C1 segment of cervical spinal cord (tissue), 14 donors: ENCODE data around the gene MAML2.
A peak's percentile ranks its signal among the peaks of the same experiment; 100 is the strongest.

Source experiments
- DNase-seq, 14 donors: peaks; one replicate each; lab custom pipeline; 2025; lab: John Stamatoyannopoulos, UW

The MAML2 gene

DNA sequence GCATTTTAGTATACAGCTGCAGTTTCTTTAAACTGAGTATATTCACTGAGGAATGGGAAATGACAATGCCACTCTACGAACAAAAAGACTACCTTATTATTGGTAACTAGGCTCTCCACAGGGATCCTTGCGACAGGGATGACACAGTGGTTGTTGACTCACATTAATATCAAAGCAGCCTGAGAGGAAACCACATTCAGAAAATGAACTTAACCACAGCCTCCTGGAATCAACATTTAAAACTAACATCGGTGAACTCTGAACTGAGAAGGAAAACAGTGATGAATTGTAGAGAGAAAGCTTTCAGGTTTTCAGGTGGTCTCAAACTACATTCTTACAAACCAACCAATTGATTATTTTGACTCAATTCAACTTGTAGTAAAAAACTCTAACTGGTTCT, 328.8 kb downstream of the MAML2 start:
- no peak for DNase-seq

DNA sequence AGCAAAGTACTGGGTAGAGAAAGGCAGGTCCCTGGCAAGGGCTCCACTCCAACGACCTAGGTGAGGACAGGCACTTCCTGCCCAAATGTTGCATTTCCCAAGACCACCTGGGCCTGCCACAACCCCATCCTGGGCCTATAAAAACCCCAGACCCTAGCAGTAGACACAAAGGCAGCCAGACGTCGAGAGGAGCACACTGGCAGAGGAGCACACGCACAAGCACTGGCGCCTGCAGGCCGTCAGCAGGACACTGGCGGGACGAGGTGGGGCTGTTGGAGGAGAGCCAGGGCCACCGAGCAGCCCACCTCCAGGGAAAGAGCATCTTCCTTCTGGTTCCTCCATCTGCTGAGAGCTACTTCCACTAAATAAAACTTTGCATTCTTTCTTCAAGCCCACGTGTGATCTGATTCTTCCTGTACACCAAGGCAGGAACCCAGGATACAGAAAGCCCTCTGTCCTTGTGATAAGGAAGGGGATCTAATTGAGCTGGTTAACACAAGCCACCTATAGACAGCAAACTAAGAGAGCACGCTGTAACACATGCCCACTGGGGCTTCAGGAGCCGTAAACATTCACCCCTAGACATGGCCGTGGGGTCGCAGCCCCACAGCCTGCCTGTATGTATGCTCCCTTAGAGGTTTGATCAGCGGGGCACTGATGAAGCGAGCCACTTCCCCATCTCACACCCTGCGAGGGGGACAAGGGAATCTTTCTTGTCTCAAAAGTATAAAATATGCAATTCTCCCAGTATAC, 329.4 kb downstream of the MAML2 start:
- peak in 3 of 14 donors; percentile 3 to 35 (median 20) for DNase-seq

DNA sequence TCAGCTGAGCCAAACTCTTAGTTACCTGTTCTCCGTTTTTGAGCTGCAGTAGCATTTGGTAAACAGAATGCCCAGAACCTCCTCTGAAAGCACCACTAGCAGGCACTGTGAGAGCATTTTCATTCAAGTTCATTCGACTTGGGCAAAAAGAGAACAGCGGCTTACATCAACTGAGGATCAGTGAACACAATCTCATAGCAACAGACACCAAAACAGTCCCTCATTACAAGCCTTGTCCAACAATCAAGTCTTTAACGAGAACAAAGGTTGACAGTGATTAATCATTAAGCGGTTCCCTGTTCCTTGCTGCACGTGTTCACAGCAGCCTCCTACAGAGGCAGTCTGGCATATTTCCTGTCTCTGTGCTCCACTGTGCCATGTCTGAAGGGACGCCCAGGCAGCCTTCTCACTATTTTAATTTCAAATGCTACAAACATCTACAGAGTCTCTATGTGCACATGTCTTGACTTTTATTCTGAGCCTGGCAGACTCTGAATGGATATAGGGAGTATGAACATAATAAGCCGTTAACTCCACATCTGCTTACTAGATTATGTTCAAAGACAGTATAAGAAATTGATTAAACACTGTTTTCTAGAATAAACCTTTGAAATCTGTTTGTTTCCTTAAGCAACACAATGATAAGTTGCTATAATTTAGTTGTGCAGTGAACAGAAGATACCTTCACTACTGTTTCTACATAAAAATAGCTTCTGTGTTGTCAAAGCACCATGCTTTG, 330.7 kb downstream of the MAML2 start:
- peak in 11 of 14 donors; percentile 46 to 84 (median 64) for DNase-seq

DNA sequence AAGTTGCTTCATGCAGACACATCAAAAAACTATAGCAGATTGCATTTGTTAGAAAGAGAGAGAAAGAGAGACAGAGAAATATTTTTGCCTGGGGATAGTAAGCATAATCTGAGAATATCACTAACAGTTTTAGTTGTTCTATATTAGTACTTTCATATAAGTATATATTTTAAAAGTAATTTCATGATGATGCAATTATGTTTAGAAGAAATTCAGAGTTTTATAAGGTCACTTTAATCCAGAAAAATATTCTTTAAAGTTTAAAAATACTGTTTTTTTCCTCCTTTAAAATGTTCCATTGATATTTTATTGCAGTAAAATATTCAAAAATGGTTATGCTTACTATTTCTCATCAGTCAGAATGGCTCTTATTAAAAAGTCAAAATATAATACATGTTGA, 332.3 kb downstream of the MAML2 start:
- DNase-seq: no peak

DNA sequence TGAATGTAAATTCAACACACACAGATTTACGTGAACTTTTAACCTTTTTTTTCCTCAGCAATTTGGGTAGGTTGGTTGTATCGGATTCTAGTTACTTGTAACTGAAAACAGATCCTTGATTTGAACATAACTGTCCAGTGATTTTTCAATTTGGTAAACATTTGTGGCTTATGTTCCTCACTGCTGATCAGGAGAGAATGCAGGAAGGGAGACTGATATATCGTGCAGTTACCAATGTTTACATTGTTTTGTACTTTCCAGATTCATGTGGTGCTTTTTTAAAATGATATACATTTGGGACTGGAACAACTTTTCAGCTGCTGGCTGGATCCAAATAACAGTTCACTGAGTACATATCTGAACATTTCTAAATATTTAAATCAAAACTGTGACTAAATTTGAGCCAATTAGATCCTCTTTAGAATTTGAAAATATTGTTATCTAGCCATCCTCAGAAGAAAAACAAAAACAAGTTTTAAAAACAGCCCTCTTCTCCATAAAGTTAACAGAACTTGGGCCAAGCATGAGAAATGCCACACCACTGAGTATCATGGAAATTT, 334.8 kb downstream of the MAML2 start:
- no peak for DNase-seq

DNA sequence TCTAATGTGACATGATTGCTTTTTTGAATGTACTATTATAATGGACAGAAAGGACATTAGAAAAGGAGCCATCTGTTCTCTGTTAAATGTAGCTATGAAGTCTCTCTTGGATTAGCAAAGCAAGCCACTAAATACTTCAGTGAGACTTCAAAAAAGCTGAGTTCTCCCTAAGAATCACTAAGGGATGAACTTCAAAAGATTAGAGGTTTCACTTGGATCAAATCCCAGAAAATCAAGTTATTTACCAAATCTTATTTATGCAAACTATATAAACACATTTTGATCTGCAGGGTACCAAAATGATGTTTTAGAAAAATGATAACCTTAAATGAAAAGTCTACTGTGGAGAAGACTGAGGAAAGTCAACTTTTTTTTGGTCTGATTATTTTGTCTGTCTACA, 337.0 kb downstream of the MAML2 start:
- DNase-seq: no peak

DNA sequence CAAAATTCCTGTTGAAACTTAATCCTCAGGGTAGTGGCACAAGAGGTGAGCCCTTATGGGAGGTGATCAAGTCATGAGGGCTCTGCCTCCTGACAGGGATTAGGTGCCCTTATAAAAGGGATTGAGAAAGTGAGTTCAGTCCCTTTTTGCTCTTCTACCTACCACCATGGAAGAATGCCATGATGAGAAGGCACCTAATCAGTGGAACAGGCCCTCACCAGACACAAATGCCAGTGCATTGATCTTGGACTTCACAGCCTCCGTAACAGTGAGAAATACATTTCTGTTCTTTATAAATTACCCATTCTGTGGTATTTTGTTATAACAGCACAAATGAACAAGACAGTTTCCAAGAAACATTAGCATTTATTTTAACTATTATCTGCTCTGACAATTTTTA, 338.1 kb downstream of the MAML2 start:
- no peak for DNase-seq

DNA sequence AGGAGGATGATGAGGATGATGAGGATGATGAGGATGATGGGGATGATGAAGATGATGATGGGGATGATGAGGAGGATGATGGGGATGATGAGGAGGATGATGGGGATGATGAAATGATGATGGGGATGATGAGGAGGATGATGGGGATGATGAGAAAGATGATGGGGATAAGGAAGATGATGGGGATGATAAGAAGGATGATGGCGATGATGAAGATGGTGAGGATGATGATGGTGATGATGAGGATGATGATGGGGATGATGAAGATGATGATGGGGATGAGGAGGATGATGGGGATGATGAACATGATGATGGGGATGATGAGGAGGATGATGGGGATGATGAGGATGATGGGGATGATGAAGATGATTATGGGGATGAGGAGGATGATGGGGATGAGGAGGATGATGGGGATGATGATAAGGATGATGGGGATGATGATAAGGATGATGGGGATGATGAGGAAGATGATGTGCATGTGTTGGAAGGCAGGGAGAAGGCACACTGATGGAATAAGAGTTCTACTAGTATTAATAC, 340.2 kb downstream of the MAML2 start:
- no peak for DNase-seq

DNA sequence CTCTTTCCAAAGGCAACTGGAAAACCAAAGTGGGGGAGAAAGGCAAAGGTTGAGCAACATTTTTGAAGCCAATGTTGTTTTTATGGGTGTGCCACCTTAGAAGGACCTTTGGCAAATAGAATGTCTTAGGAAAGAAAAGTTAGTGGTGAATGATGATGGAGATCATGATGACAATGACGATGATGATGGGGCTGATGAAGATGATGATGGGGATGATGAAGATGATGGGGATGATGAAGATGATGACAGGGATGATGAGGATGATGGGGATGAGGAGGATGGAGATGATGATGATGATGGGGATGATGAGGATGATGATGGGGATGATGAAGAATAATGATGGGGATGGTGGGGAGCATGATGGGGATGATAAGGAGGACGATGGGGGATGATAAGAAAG, 340.7 kb downstream of the MAML2 start:
- DNase-seq: no peak

DNA sequence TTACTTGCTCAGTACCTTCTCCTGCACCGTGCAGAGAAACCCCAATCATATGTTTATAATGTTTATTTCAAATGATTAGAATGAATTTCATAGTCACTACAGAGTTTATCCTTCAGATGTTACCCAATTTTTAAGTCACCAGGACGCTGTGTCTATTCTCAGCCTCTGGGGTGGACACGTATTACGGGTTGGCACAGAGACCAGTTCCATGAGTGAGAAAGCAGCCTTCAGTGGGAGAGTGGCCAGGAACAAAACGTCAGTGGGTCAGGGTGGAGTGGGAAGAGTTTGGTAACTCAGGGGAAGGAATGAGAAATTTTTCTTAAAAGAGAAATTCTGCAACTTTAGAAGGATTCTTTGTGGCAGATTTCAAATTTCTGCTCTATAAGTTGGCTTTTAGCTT, 342.0 kb downstream of the MAML2 start:
- DNase-seq: peak in 8 of 14 donors; percentile 4 to 46 (median 30)

DNA sequence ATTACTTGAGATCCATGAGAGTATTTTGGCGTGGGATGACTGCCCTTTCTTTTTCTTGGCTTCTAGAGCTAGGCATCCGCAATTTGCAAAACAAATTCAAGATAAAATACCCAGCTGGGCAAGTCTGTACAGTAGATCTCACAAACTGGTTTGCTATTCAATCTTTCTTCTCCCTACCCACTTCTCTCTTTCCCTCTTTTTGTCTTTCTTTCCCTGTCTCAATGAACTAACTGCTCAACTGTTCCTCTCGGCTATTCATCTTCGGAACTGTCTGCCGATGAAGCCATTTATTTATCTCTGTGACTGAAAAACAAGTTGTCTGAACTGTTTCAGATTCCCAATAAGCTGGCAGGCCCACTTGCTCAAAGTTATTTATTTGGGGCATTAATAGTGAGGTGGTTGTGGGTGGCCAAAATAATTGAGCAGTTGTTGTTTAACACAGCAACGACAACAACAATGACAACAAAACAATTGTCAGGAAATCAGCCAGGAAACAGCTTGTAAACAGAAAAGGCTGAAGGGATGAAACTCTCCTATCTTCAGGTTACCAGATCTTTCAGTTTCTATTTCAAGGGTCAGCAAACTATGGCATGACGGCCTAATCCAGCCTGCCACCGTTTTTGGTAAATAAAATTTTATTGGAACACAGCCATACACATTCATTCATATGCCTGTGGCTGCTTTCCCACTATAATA, 343.1 kb downstream of the MAML2 start:
- no peak for DNase-seq

DNA sequence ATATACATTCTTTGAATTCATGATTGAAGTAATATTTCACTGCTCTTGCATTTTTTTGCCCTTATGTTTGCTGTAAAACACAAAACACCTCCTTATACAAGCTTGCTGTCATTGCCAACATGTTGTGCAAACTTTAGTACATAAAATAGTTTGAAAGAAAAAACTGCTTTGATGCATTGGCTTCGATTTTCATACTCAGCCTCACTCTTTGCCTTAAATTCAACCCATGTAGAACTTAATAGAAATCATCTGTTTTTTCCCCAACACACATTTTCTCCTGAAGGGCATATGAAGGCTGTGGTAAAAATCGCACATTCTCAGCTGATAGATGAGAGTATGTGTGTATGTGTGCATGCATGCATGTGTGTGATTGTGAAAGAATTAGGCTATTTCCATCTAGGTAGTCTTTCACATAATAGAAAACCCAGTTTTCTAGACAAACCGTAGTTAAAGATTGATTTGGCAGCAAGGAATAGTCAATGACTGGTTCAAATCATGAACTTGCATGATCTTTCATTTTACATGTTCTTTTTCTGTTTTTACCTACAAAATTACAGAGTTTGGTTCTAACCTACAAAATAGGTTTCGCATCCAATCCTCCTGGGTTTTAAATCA, 346.3 kb downstream of the MAML2 start:
- no peak for DNase-seq

DNA sequence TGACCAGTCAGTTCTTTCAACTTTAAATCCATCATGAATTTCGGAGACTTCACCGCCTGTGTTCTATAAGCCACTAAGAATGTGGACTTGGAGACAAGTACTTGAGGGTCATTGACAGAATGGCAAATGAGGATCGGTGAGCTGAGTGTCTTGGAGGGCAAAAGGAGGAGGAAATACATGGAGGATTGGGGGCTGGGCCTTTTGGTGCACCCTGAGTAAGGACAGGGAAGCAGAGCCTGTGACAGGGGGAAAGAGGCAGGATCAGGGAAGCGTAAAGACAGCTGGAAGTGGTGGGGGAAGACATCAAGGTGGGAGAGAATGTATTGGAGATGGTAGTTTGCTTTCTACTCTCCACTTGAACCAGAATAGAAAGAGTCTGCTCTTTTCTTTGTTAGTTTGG, 348.7 kb downstream of the MAML2 start:
- no peak for DNase-seq

DNA sequence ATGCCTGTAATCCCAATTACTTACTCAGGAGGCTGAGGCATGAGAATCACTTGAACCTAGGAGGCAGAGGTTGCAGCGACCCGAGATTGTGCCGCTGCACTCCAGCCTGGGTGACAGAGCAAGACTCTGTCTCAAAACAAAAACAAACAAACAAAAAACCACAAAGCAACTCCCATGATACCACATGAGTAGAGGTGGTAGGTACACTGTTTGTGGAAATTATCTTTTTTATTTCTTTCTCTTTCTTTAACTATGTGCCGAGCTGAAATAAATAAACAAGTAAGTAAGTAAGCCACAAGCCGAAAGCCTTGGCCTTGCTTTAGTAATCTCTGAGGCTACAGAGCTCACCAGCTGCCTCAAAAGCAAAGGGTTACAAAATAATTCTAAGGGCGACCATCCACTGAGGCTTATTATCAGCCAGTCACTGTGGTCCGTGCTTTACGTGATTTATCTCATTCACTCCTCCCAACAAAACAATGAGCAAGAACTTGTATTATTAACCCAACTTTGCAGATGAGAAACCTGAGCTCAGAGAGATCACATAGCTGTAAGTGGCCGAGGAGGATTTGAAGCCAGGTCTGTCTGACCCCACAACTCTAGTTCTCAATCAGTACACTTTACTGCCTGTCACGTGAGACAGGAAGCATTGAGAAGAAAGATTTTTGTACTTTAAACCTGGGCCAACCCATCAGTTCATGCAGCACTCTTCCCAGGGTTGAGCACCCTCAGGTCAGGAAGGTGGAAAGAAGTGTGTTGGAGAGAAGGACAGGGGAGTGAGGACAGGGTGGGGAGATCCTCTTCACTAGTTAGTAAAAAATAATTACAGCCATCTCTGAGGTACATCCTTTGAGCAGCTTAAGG, 349.3 kb downstream of the MAML2 start:
- no peak for DNase-seq

DNA sequence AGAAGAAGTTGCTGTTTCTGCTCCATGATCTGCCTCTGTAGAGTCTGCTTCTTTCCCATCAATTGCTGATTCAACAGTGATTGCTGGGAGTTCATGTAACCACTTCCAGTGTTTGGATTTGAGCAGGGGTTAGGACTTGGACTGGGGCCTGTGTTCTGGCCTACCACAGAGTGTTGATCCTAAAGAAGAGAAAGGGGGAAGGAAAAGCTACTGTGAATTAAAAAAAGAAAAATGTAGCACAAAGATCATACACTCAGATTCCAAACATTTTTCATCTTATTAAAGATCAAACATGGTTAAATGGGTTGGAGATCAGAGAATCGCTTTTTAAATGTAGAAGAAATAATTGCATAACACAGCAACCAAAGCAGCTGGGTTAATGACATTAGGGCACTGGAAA, 351.4 kb downstream of the MAML2 start:
- DNase-seq: no peak

DNA sequence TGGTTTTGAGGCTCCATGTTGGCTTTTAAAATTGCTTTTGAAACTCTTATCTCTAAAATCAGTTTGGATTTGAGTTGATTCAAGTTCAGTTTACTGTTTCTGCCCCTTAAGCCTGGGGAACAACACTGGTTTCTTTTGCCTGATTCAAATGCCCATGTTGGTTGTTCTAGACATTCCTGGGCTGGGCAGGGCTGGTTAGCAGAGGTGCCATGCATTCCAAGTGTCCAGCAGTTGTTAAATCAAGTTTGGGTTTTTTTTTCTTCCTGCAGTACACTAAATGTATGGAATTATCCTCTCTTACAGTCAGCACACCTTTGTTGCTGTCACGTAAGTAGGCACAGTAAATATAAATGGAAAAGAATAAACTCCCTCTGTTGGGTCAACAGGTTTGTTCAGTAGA, 351.9 kb downstream of the MAML2 start:
- no peak for DNase-seq

DNA sequence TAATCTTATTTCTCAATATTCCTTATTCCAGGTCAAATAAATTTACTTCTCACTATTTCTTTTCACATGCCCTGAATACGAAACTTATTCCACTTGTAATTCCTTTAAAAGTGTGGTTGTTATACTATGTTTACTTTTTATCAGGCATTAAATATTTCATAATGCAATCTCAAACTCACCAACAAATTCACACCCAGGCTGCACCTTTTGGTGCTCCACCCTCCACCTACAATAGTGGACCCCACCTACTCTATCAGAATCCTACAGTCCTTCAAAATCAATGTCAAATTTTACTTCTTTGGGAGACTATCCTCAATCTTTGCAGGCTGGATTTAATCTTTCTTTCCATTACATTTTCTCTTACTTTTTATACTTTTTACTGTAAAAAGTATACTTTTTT, 353.2 kb downstream of the MAML2 start:
- DNase-seq: no peak

DNA sequence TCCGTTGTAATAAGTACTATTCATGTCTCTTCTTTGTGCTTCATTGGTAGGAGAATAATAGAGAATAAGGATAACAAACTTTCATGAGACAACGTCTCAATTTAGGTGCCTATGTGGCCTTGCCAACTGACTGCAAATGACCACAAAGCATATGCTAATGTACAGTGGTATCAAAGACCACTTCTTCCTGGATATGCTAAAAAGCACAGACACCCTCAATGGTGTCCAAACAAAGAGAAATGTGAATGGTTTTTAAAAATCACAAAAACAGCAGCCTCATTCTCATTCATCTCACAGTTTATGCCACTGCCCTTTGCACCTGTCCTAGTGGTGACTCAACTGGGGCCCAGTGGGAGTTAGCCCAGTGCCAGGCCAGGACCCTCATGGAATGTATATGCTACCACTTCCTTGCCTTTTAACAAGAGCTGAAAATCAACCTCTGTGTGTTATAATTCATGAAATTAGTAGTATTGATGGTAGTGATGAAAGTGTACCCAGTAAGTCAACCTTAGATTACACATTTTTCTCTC, 353.9 kb downstream of the MAML2 start:
- DNase-seq: no peak

DNA sequence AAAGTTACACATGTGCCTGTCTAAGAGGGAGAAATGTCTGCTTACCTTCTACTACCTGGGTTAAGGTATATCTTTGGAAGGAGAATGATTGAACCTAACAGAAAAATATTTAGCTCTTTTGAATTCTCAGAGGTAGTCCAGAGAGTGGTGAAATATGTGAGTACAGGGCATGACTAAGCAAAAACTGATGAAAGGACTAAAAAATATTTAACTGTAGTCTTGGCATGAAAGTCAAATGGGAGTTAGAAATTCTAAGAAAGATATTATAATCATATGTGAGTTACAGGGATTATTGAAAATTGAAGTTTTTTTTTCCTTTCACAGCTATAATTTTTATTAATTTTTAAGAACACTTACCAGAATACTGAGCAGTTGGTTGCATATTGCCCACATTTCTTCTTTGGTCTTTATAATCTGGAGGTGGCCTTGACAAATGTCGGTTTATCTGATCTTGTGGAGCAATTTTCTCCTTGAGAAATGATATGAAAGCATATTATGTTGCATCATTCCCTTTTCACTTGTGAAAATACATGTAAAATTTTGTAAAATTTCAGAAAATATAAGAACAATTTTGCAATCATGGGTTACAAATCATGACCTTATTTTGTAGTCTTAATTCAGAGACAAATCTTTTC, 357.7 kb downstream of the MAML2 start:
- DNase-seq: no peak

DNA sequence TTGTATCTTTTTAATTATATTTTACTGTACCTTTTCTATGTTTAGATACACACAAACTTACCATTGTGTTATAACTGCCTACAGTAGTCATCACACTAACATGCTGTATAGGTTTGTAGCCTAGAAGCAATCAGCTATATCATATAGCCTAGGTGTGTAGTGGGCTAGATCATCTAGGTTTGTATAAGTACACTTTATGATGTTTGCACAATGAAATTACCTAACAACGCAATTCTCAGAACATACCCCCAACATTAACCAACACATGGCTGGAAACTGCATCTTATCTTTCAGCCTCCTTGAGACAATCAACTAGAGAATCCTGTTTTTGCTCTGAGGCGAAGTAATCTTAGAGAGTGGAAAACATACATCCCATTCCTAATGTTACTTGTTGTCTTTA, 358.9 kb downstream of the MAML2 start:
- no peak for DNase-seq
